HG02885 (cell line): Measurements from ENCODE around the gene CA10.

Experiments
- ATAC-seq: cut with Tn5 transposase; IDR thresholded peaks from one replicate; pipeline ENCODE4 v1.9.1; 2021; ENCODE audit warnings: mild to moderate bottlenecking; ENCODE audit not compliant: unreplicated experiment, poor library complexity

CA10 gene

DNA sequence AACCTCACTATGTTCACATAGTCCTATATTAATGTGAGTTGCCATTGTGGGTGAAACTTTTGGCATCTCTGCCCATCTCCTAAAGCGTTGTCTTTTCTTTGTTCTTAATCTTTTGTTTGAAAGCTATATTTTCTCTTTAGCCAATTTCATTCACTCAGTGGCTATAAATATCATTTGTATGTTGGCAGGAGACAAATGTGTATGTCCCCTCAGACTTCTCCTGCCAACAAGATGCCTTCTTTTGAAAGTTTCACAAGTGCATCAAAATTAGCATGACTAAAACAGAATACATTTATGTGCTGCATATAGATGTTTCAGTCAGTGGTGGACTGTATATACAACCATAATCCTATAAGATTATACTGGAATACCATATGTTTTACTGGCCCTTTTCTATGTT lies 109.0 kb downstream of the CA10 start:
- ATAC-seq, result no peak

DNA sequence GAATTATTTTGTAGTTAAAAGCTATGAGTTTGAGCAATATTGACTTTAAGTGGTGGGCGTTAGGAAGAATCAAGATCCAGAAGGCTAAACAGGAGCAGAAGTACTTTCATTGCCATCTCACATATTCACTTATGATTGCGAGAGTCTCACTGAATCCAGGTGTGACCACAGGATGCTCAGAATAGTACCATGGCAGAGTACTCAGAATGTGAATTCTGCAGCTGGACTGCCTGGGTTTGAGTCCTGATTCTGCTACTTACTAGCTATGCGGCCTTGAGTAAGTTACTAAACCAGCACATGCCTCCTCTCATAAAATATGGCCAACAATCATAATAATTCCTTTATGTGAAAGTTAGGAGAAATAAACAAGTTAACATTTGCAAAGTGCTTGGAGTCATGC lies 109.5 kb downstream of the CA10 start:
- no peak for ATAC-seq

DNA sequence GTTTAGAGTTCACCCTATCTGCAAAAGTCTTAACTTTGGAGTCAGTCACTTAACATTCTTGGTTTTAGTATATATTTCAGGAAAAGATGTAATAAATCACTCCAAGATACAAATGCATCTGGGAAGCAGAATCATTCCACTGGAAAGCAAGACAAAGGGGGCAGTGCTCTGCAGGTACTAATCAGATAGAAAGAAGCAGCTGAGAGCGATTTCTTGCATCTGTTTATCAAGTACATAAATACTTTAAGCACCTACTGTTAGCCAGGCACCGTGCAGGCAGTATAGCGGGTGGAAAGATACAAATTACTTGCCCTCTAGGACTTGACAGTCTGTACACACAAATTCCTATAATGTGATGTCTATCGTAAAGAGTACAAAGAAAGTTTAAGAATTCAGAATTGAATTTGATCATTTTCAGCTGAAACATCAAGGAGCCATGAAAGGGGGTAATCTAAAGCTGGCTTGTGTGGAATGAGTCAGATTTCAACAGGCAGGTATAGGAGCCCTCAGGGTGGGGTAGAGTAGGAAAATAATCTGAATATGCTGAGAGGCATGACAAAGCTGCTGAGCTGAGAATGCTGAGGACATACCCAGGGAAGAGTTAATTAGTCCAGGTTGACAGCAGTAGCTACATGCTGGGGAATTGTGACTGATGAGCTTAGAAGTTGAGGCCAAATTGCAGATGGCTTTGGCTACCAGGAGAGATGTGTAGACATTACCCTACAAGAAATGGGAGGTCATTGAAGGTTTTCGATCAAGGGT lies 110.2 kb downstream of the CA10 start:
- no peak for ATAC-seq

DNA sequence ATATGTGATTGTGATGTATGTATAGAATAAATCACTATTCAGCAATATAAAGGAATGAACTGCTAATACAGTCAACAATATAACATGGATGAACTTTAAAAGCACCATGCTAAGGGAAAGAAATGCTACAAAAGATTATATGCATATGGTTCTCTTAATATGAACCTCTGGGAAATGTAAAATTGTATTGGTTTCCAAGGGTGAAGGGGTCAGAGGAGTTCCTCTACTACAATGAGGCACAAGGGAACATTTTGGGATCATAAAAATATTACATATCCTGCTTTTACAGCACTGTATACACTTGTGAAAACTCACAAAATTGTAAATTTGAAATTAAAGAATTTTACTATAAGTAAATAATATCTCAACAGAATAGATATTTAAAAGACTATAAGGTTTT lies 111.4 kb downstream of the CA10 start:
- no peak for ATAC-seq

DNA sequence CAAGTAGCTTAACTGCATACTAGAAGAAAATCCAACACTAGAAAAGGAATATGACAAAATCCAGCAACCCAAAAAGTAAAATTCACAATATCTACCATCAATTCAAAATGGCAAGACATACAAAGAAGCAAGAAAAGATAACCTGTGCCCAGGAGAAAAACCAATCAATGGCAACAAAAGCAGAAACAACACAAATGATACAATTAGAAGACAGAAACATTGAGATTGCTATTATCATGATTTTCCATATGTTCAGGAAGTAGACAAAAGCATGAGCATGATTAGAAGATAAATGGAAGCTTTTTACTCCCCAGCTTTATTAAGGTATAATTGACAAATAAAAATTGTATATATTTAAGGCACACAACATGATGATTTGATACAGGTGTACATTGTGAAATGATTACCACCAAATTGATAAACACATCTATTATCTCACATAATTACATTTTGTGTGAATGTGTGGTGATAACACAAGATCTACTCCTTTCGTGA lies 117.3 kb downstream of the CA10 start:
- no peak for ATAC-seq

DNA sequence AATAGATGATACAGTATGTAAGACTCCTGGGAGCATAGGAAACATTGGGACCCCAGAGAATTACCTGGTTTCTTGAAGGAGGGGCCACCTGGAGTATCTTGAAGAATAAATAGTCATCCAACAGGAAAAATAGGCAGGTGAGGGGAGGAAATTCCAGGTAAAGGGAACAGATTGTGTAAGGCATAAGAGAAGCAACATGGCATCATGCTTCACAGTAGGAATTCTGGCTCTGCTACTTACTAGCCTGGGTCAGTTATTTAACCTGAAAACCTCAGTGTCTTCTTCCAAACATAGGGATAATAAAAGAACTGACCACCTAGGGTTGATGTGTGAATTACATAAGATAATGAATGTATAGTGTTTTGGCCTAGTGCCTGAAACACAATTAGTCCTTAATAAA lies 122.1 kb downstream of the CA10 start:
- no peak for ATAC-seq

DNA sequence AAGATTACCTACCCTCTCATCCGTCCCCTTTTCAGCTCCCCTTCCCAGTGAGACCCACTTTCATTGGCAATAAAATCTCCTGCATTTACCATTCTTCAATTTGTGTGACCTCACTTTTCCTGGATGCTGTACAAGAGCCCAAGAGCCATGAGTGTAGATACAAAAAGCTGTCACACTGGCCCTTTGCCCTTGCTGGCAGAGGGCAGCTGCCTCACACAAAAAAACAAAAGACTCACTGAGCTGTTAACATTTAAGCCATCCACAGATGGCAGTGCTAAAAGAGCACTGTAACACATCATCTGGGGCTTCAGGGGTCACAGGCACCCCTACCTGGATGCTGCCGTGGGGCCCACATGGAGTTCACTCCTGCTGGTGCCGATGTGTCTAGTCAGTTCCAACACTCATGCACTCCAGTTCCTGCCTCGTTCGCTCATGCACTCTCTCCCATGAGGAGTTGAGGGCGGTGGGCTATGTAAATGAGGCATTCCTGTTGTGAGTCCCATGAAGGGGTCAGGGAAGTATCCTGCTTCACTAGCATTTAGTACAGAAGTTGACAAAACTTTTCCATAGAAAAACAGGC lies 123.1 kb downstream of the CA10 start:
- ATAC-seq, result no peak

DNA sequence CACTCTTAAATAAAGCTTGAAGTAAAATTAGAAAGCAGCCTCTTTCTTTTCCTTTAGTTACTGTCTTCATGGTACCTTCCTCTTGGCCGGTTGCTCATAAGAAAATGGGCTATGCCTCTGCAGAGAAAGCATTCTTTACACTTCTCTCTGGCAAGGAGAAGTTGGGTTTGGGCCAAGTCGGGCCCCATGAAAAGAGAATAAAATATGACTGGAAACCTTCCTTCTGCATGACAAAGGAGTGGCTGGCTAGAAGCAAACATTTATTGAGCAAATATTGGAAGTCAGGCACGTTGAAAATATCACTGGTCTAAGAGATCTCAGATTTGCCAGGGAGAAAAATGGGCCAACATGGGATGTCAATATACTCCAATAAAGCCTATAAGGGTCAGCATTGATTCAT lies 126.1 kb downstream of the CA10 start:
- no peak for ATAC-seq

DNA sequence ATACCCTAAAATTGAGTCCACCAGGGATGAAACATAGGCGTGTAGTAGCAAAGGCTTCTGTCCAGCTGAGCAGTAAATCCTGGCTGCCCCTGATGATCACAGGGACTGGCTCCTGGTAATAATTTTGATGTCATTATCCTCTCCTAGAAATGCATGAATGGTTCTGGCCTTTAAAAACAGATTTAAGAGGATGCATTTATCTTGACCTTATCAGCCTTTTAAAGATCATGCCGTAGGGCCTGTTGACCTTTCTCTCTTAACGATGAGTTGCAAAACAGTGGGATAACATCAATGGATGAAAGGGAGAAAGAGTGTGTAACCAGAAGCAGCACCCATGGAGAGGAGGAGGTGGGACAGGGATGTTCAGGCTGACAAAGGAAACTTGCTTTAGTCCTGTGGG lies 128.5 kb downstream of the CA10 start:
- ATAC-seq, result no peak

DNA sequence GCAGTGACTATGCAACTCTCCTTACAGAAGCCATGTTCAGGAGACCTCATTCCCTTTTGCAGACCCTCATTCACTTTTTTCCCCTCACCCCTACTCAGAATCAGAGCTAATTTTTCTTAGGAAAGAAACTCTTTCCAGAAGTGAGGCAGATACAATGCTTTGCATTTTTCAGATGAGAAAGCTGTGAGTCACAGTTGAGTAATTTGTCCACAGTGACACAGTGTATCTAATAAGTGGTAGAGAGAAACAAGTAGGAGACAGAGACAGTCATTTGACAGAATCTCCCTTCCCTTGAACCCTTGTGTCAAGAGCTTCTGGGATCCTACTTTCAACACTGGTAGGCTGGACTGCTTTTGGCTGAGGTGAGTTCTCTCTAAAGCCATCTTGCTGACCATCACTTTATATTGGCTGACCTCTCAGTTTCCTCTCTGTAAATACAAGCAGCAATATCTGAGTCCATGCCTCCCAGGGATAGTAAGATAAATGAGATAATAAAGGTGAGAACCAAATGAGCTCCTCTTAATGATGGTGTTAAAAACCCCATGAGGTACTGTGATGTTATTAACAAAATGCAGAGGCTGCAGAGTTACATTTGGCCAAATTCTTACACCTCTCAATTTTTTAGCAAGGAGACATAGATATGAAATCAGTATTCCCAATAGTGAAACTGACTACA lies 130.8 kb downstream of the CA10 start:
- ATAC-seq, result no peak

DNA sequence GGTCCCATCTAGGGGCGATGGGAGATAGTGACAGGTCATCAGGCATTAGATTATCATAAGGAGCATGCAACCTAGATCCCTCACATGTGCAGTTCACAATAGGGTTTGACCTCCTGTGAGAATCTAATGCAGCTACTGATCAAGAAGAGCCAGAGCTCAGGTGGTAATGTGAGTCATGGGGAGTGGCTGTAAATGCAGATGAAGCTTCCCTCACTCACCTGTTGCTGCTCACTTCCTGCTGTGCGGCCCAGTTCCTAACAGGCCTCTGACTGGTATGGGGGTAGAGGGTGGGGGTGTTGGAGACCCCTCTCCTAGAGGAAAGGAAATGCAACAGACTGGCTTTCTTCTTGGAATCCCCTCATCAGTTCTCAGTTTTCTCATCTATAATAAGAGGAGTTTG lies 131.4 kb downstream of the CA10 start:
- no peak for ATAC-seq

DNA sequence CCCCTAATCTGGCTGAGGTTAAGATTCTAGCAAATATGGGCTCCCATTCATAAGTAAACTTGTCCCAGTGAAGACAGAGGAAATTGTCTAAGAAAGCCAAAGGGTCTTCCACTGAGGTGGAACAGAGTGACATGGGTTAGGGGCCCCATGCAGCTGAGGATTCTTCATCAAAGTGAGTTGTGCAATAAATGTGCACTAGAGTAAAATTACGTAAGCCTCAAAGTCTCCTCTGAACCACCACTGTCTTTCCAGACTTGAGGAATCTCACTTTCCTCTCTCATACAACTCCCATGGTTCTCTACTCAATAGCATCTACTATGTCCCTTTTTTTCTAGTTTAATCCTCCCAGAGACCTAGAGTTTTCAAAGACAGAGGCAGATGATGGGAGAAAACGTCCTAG lies 132.4 kb downstream of the CA10 start:
- no peak for ATAC-seq

DNA sequence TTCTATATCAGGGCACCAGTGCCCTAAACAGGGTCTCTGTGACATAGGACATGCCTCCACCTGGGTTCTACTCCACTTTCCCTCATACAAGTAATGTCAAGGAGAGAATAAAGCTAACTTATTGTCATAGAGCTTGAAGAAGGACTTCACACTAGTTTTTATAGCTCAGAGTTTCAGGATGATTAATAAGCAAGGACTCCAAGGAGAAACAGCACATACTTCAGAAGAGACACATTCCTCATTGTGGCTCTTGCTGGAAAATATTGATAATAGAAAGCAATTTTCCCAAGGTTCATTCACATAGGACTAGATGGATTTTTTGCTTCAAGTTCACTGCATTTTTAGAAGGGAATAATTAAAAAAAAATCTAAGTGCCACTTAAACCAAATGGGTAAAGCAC lies 133.3 kb downstream of the CA10 start:
- ATAC-seq, result no peak

DNA sequence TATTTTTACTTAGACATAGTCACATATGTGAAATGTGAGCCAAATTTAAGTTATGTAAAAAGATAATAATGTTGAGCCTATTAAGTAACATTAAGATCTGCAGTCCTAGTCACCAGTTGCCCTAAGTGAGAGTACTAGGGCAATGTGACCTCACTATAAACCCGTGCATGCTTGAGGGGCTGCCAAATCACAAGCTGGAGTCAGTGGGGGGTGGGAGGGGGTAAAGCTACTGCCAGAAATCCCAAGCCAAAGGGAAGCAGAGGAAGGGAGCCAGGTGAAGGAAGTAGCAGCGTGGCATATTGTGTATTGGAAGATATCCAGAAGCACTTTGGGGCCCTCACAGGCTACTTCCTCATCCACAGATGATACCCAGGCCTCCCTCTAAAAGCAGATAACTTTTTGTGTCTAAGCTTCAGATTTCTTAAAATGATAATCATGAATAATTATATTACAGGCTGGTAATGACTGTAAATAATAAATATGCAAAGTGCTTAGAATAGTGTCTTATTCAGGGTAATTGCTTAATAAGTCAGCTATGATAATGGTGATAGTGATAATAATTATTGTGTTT lies 134.1 kb downstream of the CA10 start:
- no peak for ATAC-seq

DNA sequence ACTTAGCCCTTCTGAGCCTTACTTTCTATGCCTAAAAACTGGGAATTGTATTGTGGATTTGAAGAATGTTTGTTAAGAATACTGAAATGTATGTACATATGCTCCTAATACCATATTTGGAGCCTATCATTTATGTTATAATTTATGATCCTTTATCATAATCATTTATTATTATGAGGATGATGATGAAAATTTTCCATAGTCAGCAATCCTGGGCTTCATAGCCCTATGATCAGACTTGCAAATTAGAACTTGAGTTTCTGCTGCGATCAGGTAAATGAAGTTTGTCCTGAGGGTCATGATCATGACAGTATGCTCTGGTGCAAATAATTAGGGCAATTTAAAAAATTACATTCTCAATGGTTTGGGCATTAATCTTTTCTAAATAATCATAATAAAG lies 147.4 kb downstream of the CA10 start:
- no peak for ATAC-seq

DNA sequence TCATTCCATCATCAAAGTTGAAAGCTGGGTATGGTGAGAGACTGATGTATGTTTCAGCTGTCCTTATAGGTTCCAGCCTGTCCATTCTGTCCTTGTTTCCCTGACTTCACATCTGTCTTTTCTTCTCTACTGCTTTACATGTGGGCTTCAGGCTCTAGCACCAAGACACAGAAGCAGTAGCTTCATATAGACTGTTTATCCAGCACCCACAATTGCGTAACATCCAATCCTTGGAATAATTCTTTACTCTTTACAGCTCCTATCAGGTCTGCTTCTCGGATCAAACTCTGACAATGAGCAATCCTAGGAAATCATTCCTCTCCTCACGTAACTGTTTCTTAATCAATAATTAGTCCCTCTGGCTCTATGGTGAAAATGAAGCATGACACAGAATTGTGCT lies 158.9 kb downstream of the CA10 start:
- no peak for ATAC-seq

DNA sequence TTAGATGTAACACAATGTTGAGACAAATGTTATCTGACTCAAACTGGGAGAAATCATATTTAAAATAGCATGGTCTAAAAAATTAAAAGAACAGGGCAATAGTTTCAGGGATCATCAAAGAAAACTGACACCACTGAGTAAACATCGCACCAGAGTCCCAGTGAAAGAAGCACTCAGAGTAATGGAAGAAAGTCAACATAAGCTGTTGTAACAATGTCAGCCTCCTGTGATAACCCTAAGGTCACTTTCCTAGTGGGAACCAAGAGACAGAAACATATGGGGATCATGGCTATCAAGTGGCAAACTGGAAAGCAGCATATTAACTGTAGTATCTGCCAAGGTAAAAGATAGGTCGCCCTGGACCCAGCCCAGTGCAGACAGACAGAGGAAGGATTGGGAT lies 160.8 kb downstream of the CA10 start:
- no peak for ATAC-seq

DNA sequence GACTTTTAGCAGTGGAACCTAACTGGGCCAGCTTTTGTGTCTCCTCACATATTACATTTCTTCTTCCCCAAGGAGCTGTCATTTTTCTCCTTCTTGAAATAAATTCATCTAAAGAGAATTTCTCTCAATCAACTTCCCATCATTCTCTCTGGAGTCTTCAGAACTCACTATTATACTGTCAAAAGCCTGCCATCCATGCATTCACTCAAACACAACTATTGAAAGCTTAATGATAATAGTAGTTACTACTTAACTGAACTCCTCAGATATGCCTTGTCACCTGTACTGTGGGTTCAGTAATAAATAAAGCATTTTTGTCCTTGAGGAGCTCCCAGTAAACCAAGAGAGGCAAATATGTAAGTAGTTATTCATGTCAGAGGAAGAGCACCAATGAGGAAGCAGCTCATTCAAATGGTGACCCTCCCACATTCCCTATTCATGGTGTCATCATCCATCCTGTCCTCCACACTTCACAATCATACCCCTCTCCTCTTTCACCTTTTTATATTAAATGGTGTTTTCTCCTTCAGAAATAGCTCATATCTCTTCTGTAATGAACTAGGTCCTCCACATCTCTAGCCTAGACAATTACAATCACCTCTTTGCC lies 162.6 kb downstream of the CA10 start:
- ATAC-seq, result no peak

DNA sequence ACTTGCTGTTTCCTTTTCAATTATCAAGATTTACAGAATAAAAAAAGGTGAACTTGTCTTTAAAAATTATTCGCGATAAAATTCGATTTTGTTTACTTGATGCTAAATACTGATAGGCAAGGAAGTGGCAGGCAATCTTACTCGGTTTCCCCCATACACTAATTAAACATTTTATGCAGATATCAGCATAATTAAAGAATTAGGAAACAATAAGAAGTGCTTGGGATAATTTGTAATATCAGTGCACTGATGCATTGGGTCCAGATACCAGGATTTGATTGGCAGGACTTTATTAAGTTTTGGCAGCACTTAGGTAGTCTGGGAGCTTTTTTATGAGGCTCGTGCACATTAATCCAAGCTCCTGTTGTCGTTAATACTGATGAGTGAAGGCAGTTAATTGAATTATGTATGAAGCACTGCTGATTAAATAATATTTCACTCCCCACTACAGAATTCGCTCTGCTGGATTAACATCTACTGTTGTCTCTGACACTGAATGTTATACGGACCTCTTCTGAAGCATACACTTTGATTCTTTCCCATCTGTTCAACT lies 165.6 kb downstream of the CA10 start:
- ATAC-seq, result no peak

DNA sequence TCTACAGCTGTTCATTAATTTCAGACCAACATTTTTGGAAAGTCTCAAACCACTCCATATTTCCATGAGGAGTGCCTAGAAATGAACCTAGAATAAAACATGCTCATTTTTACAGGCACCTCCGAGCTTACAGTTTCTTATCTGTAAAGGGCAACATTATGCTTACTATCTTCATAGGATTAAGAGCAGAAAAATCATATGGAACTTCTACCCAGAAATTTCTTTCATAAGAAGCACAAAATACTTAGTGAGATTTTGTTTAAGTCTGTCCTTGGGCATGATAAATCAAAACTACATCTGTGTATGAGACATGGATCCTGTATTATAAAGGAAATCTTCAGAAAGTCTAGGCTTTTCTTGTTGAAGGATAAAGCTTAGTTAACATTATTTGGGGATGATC lies 187.4 kb downstream of the CA10 start:
- no peak for ATAC-seq

DNA sequence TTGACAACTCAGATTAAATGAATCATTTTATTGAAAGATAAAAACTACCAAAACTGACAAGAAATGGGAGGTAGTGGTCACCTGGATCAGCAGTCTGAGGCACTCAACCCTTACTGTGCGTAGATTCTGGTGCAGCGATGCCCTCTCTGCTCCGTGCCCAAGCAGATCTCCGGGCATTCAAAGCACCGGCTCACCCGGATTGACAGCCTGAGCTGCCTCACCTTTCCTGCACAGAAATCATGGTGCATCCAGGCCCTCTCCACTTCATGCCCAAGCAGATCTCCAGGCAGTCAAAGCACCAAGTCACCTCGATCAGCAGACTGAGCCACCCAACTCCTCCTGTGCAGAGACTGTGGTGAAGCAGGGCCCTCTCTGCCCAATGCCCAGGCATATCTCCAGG lies 196.8 kb downstream of the CA10 start:
- no peak for ATAC-seq
